Mucosa of descending colon (tissue), 3 donors: ENCODE data around the gene RAC2. TPM values are rescaled to one million over a fixed set of nuclear protein-coding genes. Genes with fewer than 3 reads are reported as not detected.

Source experiments
- ATAC-seq: fragments of 200-7000 bp; cut with Tn5 transposase; one replicate; pipeline ENCODE4 v1.9.1; 2020; ENCODE audit warnings: mild to moderate bottlenecking, moderate library complexity
- DNase-seq, 3 donors: peaks; one replicate each; pipeline ENCODE4 v3.0.0-alpha.2; 2020
- H3K36me3 ChIP-seq: fragments of 200-600 bp; one replicate; pipeline ENCODE4 v1.8.0; 2021; ENCODE audit warnings: low read depth, mild to moderate bottlenecking
- H3K4me1 ChIP-seq: fragments of 200-600 bp; one replicate; pipeline ENCODE4 v1.8.0; 2021; ENCODE audit warnings: low read depth, mild to moderate bottlenecking
- H3K4me3 ChIP-seq: fragments of 200-600 bp; one replicate; pipeline ENCODE4 v1.8.0; 2021; ENCODE audit warnings: mild to moderate bottlenecking
- H3K9me3 ChIP-seq: fragments of 200-600 bp; one replicate; pipeline ENCODE4 v1.8.0; 2021; ENCODE audit warnings: mild to moderate bottlenecking
- intact Hi-C, 2 donors: fragments of 100-400 bp; cut with DNase I in 1 of 2; cut with micrococcal nuclease in 1 of 2; formaldehyde crosslinking; loops; one replicate each; pipeline versions ENCODE4 v1.11.0 to v1.11.1; 2022; cut with DNase I, micrococcal nuclease
- total RNA-seq, 3 donors: library from RNA; stranded (reverse); fragmentation: NEBNext Ultra II Directional in 2 of 3; extraction: Animal tissue kit (Norgen Biotek cat#: 25700) in 2 of 3; gene quantifications; one replicate each; pipeline versions ENCODE4 v1.2.1 to v1.2.4, GENCODE V29; 2021 to 2023
- TF ChIP-seq, protein P1 (sequence below): fragments of 200-600 bp; IDR thresholded peaks from one replicate; pipeline ENCODE4 v1.8.0; 2022; ENCODE audit warnings: antibody characterized with exemption, mild to moderate bottlenecking
- donor health status: DM: no; HTN: no; CAD: no; lungs with moderate emphysema.
- donor health status: DM: no; HTN: no; CAD: no.
- donor health status: DM: no; HTN: yes; CAD: no.

The RAC2 gene
- total RNA-seq, 3 donors from 2014 or later: 15.3 to 26.8 (median 16.4) TPM

DNA sequence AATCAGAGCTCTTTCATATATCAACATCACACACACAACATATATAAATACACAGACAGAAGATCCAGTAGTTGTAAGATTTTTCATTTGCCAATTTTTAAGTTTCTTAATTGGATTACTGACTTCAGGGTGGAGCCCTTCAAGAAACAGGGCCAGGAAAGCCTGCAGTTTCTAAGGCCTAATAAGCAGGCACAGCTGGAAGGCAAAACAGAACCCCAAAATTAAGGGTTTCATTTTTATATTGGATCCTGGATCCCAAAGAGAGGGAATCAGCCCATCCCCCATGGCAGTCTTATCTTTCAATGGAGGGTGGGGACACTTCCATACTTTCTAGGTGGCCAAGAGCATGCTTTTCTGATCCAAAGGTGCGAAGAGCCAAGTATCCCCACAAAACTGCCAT is 51.3 kb downstream of the RAC2 start:
- peaks cover 47% of the 10 kb centered on the region for H3K4me1 ChIP-seq
- TF ChIP-seq, protein P1, sequence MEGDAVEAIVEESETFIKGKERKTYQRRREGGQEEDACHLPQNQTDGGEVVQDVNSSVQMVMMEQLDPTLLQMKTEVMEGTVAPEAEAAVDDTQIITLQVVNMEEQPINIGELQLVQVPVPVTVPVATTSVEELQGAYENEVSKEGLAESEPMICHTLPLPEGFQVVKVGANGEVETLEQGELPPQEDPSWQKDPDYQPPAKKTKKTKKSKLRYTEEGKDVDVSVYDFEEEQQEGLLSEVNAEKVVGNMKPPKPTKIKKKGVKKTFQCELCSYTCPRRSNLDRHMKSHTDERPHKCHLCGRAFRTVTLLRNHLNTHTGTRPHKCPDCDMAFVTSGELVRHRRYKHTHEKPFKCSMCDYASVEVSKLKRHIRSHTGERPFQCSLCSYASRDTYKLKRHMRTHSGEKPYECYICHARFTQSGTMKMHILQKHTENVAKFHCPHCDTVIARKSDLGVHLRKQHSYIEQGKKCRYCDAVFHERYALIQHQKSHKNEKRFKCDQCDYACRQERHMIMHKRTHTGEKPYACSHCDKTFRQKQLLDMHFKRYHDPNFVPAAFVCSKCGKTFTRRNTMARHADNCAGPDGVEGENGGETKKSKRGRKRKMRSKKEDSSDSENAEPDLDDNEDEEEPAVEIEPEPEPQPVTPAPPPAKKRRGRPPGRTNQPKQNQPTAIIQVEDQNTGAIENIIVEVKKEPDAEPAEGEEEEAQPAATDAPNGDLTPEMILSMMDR: no peak
- DNase-seq: no peak
- H3K9me3 ChIP-seq: no peaks in the 10 kb centered on the region
- intact Hi-C loops: no loop called here
- H3K36me3 ChIP-seq: no peaks in the 10 kb centered on the region
- no peak overlapping the region for H3K4me3 ChIP-seq
- no peak for ATAC-seq

DNA sequence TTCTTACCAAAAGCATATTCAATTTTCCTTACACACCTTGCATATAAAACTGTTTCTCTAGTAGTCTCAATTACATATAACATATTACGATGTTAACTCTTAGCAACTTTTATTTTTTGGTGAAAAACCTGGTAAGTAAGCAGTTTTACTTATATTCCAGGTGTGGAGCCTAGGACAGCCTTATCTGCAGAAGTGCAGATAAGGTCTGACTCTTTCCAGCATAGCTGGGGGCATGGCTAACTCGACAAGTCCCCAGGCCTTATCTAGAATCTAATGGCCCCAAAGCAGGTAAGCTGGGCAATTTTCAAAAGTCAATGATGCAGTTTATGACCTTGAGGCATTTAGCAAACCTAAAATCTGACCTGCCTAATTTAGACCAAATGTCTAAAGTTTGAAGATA is 51.9 kb downstream of the RAC2 start:
- TF ChIP-seq, protein P1: no peak
- intact Hi-C loops: no loop called here
- no peak for ATAC-seq
- DNase-seq: no peak
- Histone ChIP-seq H3K36me3 (no peaks in the 10 kb centered on the region), H3K9me3 (no peaks in the 10 kb centered on the region), H3K4me1 (peaks cover 47% of the 10 kb centered on the region), H3K4me3 (no peak overlapping the region)

DNA sequence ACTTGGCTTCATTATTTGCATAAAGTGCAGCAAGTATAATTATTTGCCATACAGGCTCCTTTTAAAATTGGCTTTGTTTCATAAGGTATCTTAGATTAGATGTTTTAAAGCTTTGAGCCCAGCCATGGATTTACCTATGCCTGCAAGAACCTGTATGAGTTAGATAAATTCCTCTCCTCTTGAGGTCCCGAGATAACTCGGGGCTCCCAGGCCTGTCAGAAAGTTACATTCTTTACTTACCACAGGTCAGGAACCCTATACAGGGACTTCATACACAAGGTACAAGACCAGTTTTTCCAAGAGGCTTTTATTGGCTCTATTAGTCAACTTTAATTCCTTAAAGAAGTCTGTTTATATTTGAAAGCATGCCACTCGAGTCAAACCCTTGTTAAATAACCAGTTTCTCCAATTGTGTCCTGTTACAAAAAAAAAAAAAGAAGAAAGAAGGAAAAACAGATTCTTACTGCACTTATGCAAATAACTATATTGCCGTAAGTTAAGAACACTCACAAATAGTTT is 53.7 kb downstream of the RAC2 start:
- Histone ChIP-seq H3K36me3 (no peaks in the 10 kb centered on the region), H3K4me1 (peaks cover 45% of the 10 kb centered on the region), H3K9me3 (no peaks in the 10 kb centered on the region), H3K4me3 (no peak overlapping the region)
- intact Hi-C loops: no loop called here
- TF ChIP-seq, protein P1: no peak
- ATAC-seq (no peak), DNase-seq (no peak)

DNA sequence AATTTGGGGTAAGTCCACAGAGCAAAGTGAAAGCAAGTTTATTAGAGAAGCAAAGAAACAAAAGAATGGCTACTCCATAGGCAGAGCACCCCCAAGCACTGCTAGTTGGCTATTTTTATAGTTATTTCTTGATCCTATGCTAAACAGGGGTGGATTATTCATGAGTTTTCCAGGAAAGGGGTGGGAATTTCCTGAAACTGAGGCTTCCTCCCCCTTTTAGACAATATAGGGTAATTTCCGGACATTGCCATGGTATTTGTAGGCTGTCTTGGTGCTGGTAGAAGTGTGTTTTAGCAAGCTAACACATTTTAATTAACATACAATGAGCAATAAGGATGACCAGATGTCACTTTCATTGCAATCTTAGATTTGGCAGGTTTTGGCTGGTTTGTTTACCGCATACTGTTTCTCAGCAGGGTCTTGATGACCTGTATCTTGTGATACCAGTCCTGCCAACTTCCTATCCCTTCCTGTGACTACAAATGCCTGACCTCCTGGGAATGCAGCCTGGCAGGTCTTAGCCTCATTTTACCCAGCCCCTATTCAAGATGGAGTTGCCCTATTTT is 55.1 kb downstream of the RAC2 start:
- intact Hi-C loops: no loop called here
- Histone ChIP-seq H3K36me3 (no peaks in the 10 kb centered on the region), H3K9me3 (no peaks in the 10 kb centered on the region), H3K4me3 (no peak overlapping the region), H3K4me1 (peaks cover 45% of the 10 kb centered on the region)
- TF ChIP-seq, protein P1: no peak
- peak; percentile 12 for ATAC-seq
- peak in 1 of 3 donors; percentile 25 for DNase-seq

DNA sequence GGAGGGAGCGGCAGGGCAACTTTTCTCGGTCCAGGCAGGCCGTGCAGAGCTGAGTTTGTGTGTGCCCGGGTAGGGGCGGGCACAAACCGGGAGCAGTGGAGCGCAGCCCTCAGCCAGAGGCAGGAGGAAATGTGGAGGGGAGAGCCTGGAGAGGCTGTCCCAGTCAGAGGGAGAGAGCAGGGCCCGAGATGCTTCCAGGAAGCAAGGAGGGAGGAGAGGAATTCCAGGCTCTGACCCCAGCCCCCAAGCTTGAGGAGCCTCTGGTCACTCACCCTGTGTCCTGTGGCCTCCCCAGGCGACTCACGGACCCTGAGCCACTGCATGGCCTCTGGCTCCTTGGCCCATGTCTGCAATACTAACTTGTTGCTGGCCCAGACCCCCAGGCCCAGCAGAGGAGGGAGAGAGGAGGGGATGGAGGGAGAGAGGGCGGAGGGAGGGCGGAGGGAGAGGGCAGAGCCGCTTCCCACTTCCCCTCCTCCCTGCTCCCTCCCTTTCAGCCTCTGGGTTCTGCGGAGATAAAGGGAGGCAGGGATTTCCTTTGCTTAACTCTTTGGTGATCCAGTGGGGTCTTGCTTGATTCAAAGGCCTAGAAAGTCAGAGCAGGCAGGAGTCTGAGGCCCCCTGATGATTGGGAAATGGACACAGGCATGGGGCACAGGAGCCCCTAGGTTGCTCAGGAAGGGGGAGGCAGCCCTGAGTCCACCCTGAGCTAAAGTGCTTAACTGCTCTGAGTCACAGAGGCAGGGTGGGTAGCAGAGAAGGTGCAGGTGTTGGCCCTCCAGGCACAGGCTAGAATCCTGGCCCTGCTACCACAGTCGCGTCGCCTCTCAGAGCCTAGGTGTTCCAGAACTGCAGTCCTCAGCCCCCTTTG is 55.9 kb downstream of the RAC2 start, which contains the start of gene C1QTNF6:
Gene C1QTNF6 (minus strand): TSS at position 357 of the 871 bp plus-strand sequence. CDS start 34 bp downstream, at position 323.
- peak; percentile 59 to 72 (median 67) for DNase-seq
- TF ChIP-seq, protein P1: no peak
- intact Hi-C loops: no loop called here

More for the DNA sequence above, 55.9 kb downstream of the RAC2 start, which contains the start of gene C1QTNF6:
- ATAC-seq: peak; percentile 78
- no peak within 1 kb of the TSS for H3K4me3 ChIP-seq
- no peaks in the 10 kb centered on the region for H3K9me3 ChIP-seq
- no peaks in the 10 kb centered on the region for H3K36me3 ChIP-seq
- H3K4me1 ChIP-seq: peaks cover 37% of the 10 kb centered on the region
